Neuronal stem cell (in vitro differentiated cells): ENCODE data around the gene TAB2.

Experiments used
- DNase-seq: peaks from one replicate; pipeline ENCODE4 v3.0.0-alpha.2; 2013; ENCODE audit warnings: low spot score
- H2AFZ ChIP-seq: one replicate; pipeline ENCODE4 v1.6.1; 2013; ENCODE audit warnings: mild to moderate bottlenecking, low read length, inconsistent platforms
- H2AK5ac ChIP-seq: 2 replicates; pipeline ENCODE4 v1.6.1; 2013; ENCODE audit warnings: low read depth, mild to moderate bottlenecking, inconsistent platforms, low read length, moderate library complexity, mixed read lengths
- H2BK120ac ChIP-seq: 2 replicates; pipeline ENCODE4 v1.6.1; 2013; ENCODE audit warnings: low read depth, mild to moderate bottlenecking, inconsistent platforms, low read length, moderate library complexity, mixed read lengths
- H2BK12ac ChIP-seq: one replicate; pipeline ENCODE4 v1.6.1; 2013; ENCODE audit warnings: low read length, inconsistent platforms
- H2BK15ac ChIP-seq: 2 replicates; pipeline ENCODE4 v1.6.1; 2013; ENCODE audit warnings: mild to moderate bottlenecking, low read length, inconsistent platforms, mixed read lengths
- H2BK5ac ChIP-seq: one replicate; pipeline ENCODE4 v1.6.1; 2013; ENCODE audit warnings: inconsistent platforms, mild to moderate bottlenecking, low read length, moderate library complexity
- H3K14ac ChIP-seq: one replicate; pipeline ENCODE4 v1.6.1; 2013; ENCODE audit warnings: low read length, inconsistent platforms
- H3K18ac ChIP-seq: 2 replicates; pipeline ENCODE4 v1.6.1; 2013; ENCODE audit warnings: low read length, inconsistent platforms
- H3K23ac ChIP-seq: 2 replicates; pipeline ENCODE4 v1.6.1; 2013; ENCODE audit warnings: low read depth, mild to moderate bottlenecking, mixed read lengths, low read length, inconsistent platforms; ENCODE audit not compliant: poor library complexity
- H3K27ac ChIP-seq: replicated peaks from 3 replicates; pipeline ENCODE4 v1.5.1; 2013; ENCODE audit warnings: low read length, inconsistent platforms
- H3K27me3 ChIP-seq, 3 experiments: 2 replicates each; pipeline ENCODE4 v1.6.1; 2013; ENCODE audit warnings: low read length in 3 of 3, mild to moderate bottlenecking in 2 of 3, inconsistent platforms in 1 of 3, low read depth in 1 of 3, mixed read lengths in 1 of 3, moderate library complexity in 1 of 3; ENCODE audit not compliant: control insufficient read depth in 3 of 3, insufficient read depth in 3 of 3
- H3K36me3 ChIP-seq, 2 donors: replicated peaks in 1 of 2; 2 replicates each; pipeline ENCODE4 v1.6.1; 2013; ENCODE audit warnings: low read length in 2 of 2; ENCODE audit not compliant: control insufficient read depth in 2 of 2, insufficient read depth in 2 of 2
- H3K4ac ChIP-seq: 2 replicates; pipeline ENCODE4 v1.6.1; 2013; ENCODE audit warnings: inconsistent platforms, mild to moderate bottlenecking, low read length, moderate library complexity
- H3K4me1 ChIP-seq, 2 donors: 1 replicate in 1 of 2; 2 replicates in 1 of 2; pipeline ENCODE4 v1.6.1; 2013; ENCODE audit warnings: low read length in 2 of 2, low read depth in 1 of 2; ENCODE audit not compliant: control insufficient read depth in 2 of 2, insufficient read depth in 1 of 2
- H3K4me2 ChIP-seq: one replicate; pipeline ENCODE4 v1.6.1; 2013; ENCODE audit warnings: mild to moderate bottlenecking, low read length, inconsistent platforms; ENCODE audit not compliant: insufficient read depth, poor library complexity, severe bottlenecking
- H3K4me3 ChIP-seq, 2 donors: 2 replicates each; pipeline ENCODE4 v1.5.1; 2013; ENCODE audit warnings: low read length in 2 of 2, mild to moderate bottlenecking in 2 of 2, inconsistent platforms in 1 of 2, moderate library complexity in 1 of 2
- H3K79me1 ChIP-seq: one replicate; pipeline ENCODE4 v1.6.1; 2013; ENCODE audit warnings: low read depth, mild to moderate bottlenecking, inconsistent platforms, low read length, moderate library complexity
- H3K9ac ChIP-seq: one replicate; pipeline ENCODE4 v1.6.1; 2013; ENCODE audit warnings: mild to moderate bottlenecking, low read depth, low read length, inconsistent platforms; ENCODE audit not compliant: poor library complexity
- H3K9me3 ChIP-seq, 2 donors: replicated peaks in 1 of 2; 2 replicates each; pipeline versions ENCODE3 to v1.6.1; 2013; ENCODE audit warnings: low read length in 2 of 2, mild to moderate bottlenecking in 2 of 2, inconsistent platforms in 1 of 2, low read depth in 1 of 2, mixed read lengths in 1 of 2, moderate library complexity in 1 of 2; ENCODE audit not compliant: control insufficient read depth in 2 of 2, insufficient read depth in 1 of 2
- H4K8ac ChIP-seq: one replicate; pipeline ENCODE4 v1.6.1; 2013; ENCODE audit warnings: low read depth, mild to moderate bottlenecking, inconsistent platforms, low read length, moderate library complexity
- H4K91ac ChIP-seq: one replicate; pipeline ENCODE4 v1.6.1; 2013; ENCODE audit warnings: low read length, low read depth, mild to moderate bottlenecking, inconsistent platforms; ENCODE audit not compliant: poor library complexity
- WGBS, 2 donors: extraction: QIAGEN DNeasy Blood & Tissue Kit; methylation state at CpG; one replicate each; pipeline ENCODE4 v1.1.7; 2013; ENCODE audit warnings: missing lambda C conversion rate in 2 of 2, mixed read lengths in 1 of 2; ENCODE audit not compliant: insufficient read length in 2 of 2, insufficient replicate concordance in 1 of 2; ENCODE audit errors: extremely low coverage in 2 of 2; 5-methylcytosine and 5-hydroxymethylcytosine counted together

TAB2 gene

GRCh38 chr6:149451376-149452036, 134.0 kb downstream of the TAB2 start:
- no CpG with 5 or more reads among the region's 47 CpGs for WGBS, 2 donors
- no peaks in the 10 kb centered on the region for H3K9me3 ChIP-seq
- no peak overlapping the region for H2AK5ac ChIP-seq
- no peak overlapping the region for H3K4ac ChIP-seq
- H3K9ac ChIP-seq, result no peak overlapping the region
- H3K18ac ChIP-seq, result peak overlapping the region; percentile 90
- peak overlapping the region in 1 of 2 donors; percentile 78 for H3K4me3 ChIP-seq
- peaks cover 15 to 47% (median 36%) of the 10 kb centered on the region in 3 experiments for H3K27me3 ChIP-seq
- no peaks in the 10 kb centered on the region for H3K4me1 ChIP-seq
- H4K8ac ChIP-seq, result no peak overlapping the region
- H4K91ac ChIP-seq, result no peak overlapping the region
- H3K23ac ChIP-seq, result no peak overlapping the region
- peak overlapping the region; percentile 6 for H2BK5ac ChIP-seq
- no peaks in the 10 kb centered on the region for H3K79me1 ChIP-seq
- no peak overlapping the region for H2BK15ac ChIP-seq
- DNase-seq, result no peak
- peak overlapping the region; percentile 74 for H3K14ac ChIP-seq
- peak overlapping the region; percentile 82 for H3K4me2 ChIP-seq
- H2AFZ ChIP-seq, result peak overlapping the region; percentile 29
- H3K27ac ChIP-seq, result no peak overlapping the region
- no peaks in the 10 kb centered on the region for H3K36me3 ChIP-seq
- no peak overlapping the region for H2BK12ac ChIP-seq
- no peak overlapping the region for H2BK120ac ChIP-seq

GRCh38 chr6:149452037-149452939, 134.8 kb downstream of the TAB2 start:
- Histone ChIP-seq H3K4me3 (no peak overlapping the region), H4K91ac (no peak overlapping the region), H3K79me1 (no peaks in the 10 kb centered on the region), H3K36me3 (no peaks in the 10 kb centered on the region), H2BK5ac (no peak overlapping the region), H3K4me1 (no peaks in the 10 kb centered on the region), H2BK12ac (no peak overlapping the region), H3K23ac (no peak overlapping the region), H3K4me2 (no peak overlapping the region), H2AK5ac (no peak overlapping the region), H2AFZ (no peak overlapping the region), H3K9me3 (no peaks in the 10 kb centered on the region), H3K4ac (no peak overlapping the region), H3K18ac (no peak overlapping the region), H3K27me3 (peaks cover 15 to 47% (median 36%) of the 10 kb centered on the region in 3 experiments), H3K27ac (no peak overlapping the region), H2BK15ac (no peak overlapping the region), H4K8ac (no peak overlapping the region), H2BK120ac (no peak overlapping the region), H3K9ac (no peak overlapping the region), H3K14ac (no peak overlapping the region)
- no CpG with 5 or more reads among the region's 13 CpGs for WGBS, 2 donors
- DNase-seq, result no peak

- Histone ChIP-seq H3K9ac (no peak overlapping the region), H3K18ac (no peak overlapping the region), H4K8ac (no peak overlapping the region), H4K91ac (no peak overlapping the region), H3K4me1 (no peaks in the 10 kb centered on the region), H2AFZ (peak overlapping the region; percentile 29), H3K4me3 (no peak overlapping the region), H2BK5ac (no peak overlapping the region), H2BK12ac (no peak overlapping the region), H3K4me2 (no peak overlapping the region), H3K79me1 (no peaks in the 10 kb centered on the region), H2BK15ac (no peak overlapping the region), H3K27me3 (peaks cover 15 to 44% (median 36%) of the 10 kb centered on the region in 3 experiments), H3K9me3 (no peaks in the 10 kb centered on the region), H3K36me3 (no peaks in the 10 kb centered on the region), H3K23ac (no peak overlapping the region), H2AK5ac (no peak overlapping the region), H3K27ac (no peak overlapping the region), H3K14ac (no peak overlapping the region), H2BK120ac (no peak overlapping the region), H3K4ac (no peak overlapping the region)
- no CpG with 5 or more reads among the region's 6 CpGs for WGBS, 2 donors
- no peak for DNase-seq
Observed at GRCh38 chr6:149453597-149454345, 136.3 kb downstream of the TAB2 start.
